ENCODE data around the gene CRMP1.

CRMP1 gene

GRCh38 chr4:5893004-5893580, at the start of gene CRMP1:
Gene CRMP1 (minus strand): TSS chr4:5893086. CDS start chr4:5892969, 117 bp downstream.
- no peak within 1 kb of the TSS for H3K9ac ChIP-seq (ENCODE audit: low read length)

DNA sequence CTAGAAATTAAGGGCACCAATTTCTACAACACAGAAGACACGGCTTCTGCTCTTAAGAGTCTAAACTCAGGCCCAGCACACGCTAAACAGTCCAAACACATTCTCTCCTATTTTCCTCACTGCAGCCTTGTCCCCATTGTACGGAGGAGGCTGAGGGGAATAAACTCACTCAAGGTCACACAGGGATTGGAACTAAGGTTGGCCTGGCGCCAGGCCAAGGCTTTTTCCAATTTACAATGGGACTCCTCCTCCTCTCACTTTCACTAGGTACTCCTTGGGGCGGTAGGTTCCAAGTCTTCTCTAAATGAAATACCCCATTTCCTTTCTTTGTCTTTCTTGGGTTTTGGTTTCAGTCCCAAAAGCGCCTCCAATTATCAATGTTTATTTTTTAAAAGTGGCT, 48.7 kb upstream of the CRMP1 start:
- Histone ChIP-seq H3K27ac (ENCODE audit: low read depth, low read length) (no peak overlapping the region), H3K4me3 (ENCODE audit: low read depth in 1 of 2, low read length in 2 of 2) (no peak overlapping the region), H3K9ac (ENCODE audit: low read length) (no peak overlapping the region), H3K9me3 (ENCODE audit: low read length) (no peaks in the 10 kb centered on the region), H3K27me3 (ENCODE audit: control insufficient read depth in 1 of 2, insufficient read depth in 2 of 2, low read length in 2 of 2) (no peaks in the 10 kb centered on the region), H3K36me3 (ENCODE audit: insufficient read depth, low read length) (no peaks in the 10 kb centered on the region), H3K4me1 (ENCODE audit: insufficient read depth, low read length) (no peaks in the 10 kb centered on the region)

More at GRCh38 chr4:5893004-5893580, at the start of gene CRMP1:
- Histone ChIP-seq H3K27me3 (ENCODE audit: control insufficient read depth in 1 of 2, insufficient read depth in 2 of 2, low read length in 2 of 2) (peaks cover 46 to 63% of the 10 kb centered on the region in 2 donors), H3K36me3 (ENCODE audit: insufficient read depth, low read length) (no peaks in the 10 kb centered on the region), H3K4me3 (ENCODE audit: low read depth in 1 of 2, low read length in 2 of 2) (no peak within 1 kb of the TSS), H3K27ac (ENCODE audit: low read depth, low read length) (no peak within 1 kb of the TSS), H3K4me1 (ENCODE audit: insufficient read depth, low read length) (no peaks in the 10 kb centered on the region), H3K9me3 (ENCODE audit: low read length) (peaks cover 5% of the 10 kb centered on the region)

DNA sequence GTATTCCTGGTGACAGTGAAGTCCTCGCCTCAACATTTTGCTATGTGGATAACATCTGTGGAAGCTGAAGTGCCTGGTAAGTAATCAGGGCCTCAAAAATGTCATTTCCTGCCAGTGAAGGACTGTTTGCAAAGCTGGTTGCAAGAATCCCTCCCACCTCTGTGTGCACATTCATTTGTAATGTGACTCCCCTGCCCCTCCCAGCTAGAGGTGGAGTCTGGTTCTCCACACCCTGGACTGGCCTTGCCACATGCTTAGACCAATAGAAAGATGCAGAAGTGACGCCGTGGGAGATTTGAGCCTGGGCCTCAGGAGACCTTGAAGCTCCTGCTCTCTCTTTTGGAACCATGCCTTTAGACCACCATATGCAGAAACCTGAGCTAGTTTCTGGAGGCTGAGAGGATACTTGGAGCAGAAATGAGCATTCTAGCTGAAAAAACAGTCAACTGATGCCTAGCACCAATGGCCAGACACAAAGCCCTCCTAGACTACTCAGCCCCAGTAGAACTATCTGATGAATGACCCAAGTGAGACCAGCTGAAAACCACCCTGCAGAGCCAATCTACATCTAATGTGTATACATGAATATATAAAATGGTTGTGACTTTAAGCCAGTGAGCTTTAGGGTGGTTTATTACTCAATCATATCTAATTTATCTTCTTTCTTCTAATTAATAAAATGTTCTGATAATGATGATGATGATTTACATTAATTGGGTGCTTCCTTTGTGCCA, 47.8 kb upstream of the CRMP1 start:
- no peaks in the 10 kb centered on the region for H3K27me3 ChIP-seq (ENCODE audit: control insufficient read depth in 1 of 2, insufficient read depth in 2 of 2, low read length in 2 of 2)
- no peaks in the 10 kb centered on the region for H3K4me1 ChIP-seq (ENCODE audit: insufficient read depth, low read length)
- no peaks in the 10 kb centered on the region for H3K9me3 ChIP-seq (ENCODE audit: low read length)
- H3K4me3 ChIP-seq (ENCODE audit: low read depth in 1 of 2, low read length in 2 of 2): no peak overlapping the region
- no peak overlapping the region for H3K9ac ChIP-seq (ENCODE audit: low read length)
- no peak overlapping the region for H3K27ac ChIP-seq (ENCODE audit: low read depth, low read length)
- no peaks in the 10 kb centered on the region for H3K36me3 ChIP-seq (ENCODE audit: insufficient read depth, low read length)

DNA sequence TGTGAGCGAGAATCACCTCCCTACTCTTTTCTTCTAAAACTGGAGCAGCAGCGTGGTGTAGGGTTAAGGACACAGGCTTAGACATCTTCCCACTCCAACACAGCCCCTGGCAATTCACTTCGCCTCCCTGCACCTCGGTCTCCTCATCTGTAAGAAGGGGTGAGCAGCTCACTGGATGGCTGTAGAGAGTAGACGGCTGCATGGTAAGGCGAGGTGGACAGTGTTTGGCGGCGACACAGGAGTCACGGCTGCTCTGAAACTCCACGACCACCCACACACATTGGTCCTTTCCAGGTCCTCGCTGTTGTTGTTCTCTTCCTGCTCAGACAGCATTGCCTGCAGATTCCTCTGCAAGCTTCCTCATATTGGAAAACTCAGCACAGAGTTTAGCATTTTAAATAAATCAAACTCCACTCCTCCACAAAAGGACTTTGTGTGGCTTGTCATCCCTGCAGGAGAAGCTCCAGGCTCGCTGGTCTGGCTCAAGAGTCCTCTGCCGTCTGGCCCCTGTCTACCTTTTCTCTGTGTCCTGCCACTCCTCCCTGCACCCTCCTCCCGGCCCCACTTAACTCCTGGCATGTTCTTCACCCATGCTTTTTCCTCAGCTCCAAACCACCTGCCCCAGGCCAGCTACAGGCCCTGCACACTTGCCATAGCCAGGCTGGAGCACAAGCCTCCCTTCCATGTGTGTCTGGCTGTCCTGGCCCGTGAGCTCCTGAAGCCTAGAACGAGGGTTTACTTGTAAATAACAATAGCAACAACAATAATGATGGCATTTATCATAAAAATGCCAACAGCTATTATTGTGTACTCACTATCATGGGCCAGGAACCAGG, 41.3 kb upstream of the CRMP1 start:
- no peak overlapping the region for H3K27ac ChIP-seq (ENCODE audit: low read depth, low read length)
- no peaks in the 10 kb centered on the region for H3K9me3 ChIP-seq (ENCODE audit: low read length)
- peaks cover 0 to 29% of the 10 kb centered on the region in 2 donors for H3K27me3 ChIP-seq (ENCODE audit: control insufficient read depth in 1 of 2, insufficient read depth in 2 of 2, low read length in 2 of 2)
- H3K36me3 ChIP-seq (ENCODE audit: insufficient read depth, low read length): no peaks in the 10 kb centered on the region
- no peak overlapping the region for H3K9ac ChIP-seq (ENCODE audit: low read length)
- H3K4me3 ChIP-seq (ENCODE audit: low read depth in 1 of 2, low read length in 2 of 2): no peak overlapping the region
- no peaks in the 10 kb centered on the region for H3K4me1 ChIP-seq (ENCODE audit: insufficient read depth, low read length)

DNA sequence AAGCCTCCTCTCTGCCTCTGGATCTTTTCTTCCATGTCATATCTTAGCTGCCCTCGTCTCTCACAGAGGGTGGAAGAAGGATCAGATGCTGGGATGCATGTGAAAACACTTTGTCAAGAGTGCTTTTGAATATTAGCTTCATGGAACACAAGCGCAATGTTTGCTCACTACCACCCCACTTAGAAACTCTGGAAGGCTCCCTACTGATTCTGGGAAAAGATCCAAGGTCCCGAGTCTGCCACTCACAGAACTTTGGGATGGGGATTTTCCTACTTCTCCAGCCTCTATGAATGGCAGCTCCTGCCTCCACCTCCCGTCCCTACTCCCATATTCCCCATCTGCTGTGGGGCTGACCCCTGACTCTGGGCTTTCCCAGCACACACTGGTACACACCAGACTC, 40.2 kb upstream of the CRMP1 start:
- Histone ChIP-seq H3K27ac (ENCODE audit: low read depth, low read length) (no peak overlapping the region), H3K27me3 (ENCODE audit: control insufficient read depth in 1 of 2, insufficient read depth in 2 of 2, low read length in 2 of 2) (peaks cover 0 to 29% of the 10 kb centered on the region in 2 donors), H3K9ac (ENCODE audit: low read length) (no peak overlapping the region), H3K36me3 (ENCODE audit: insufficient read depth, low read length) (no peaks in the 10 kb centered on the region), H3K4me3 (ENCODE audit: low read depth in 1 of 2, low read length in 2 of 2) (no peak overlapping the region), H3K9me3 (ENCODE audit: low read length) (no peaks in the 10 kb centered on the region), H3K4me1 (ENCODE audit: insufficient read depth, low read length) (no peaks in the 10 kb centered on the region)

DNA sequence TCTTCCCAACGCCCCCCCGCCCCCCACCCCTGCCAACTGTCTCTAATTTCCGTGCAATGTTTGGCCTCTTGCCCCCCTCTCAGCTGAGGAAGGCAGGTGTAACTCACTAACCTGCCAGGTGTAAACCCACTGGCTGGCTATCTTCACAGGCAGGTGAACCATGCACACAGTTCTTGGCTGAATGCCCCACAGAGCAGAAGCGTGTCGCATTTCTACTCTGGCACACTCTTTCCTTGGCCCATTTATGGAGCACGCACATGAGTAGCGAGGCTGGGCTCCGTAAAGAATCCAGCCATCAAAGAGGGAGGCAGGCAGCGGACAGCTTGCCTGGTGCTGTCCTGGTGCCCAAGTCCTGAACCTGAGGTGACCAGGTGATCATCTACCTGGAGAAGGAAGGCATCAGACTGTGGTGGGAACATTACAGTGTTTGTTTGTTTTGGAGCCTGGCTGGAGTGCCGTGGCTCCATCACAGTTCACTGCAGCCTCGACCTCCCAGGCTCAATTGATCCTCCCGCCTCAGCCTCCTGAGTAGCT, 39.2 kb upstream of the CRMP1 start:
- Histone ChIP-seq H3K27me3 (ENCODE audit: control insufficient read depth in 1 of 2, insufficient read depth in 2 of 2, low read length in 2 of 2) (peaks cover 0 to 29% of the 10 kb centered on the region in 2 donors), H3K9me3 (ENCODE audit: low read length) (no peaks in the 10 kb centered on the region), H3K36me3 (ENCODE audit: insufficient read depth, low read length) (no peaks in the 10 kb centered on the region)

GRCh38 chr4:5931526-5931925, 38.6 kb upstream of the CRMP1 start:
- H3K4me1 ChIP-seq (ENCODE audit: insufficient read depth, low read length): no peaks in the 10 kb centered on the region
- H3K36me3 ChIP-seq (ENCODE audit: insufficient read depth, low read length): no peaks in the 10 kb centered on the region
- no peak overlapping the region for H3K9ac ChIP-seq (ENCODE audit: low read length)
- peaks cover 0 to 29% of the 10 kb centered on the region in 2 donors for H3K27me3 ChIP-seq (ENCODE audit: control insufficient read depth in 1 of 2, insufficient read depth in 2 of 2, low read length in 2 of 2)
- no peak overlapping the region for H3K4me3 ChIP-seq (ENCODE audit: low read depth in 1 of 2, low read length in 2 of 2)
- H3K9me3 ChIP-seq (ENCODE audit: low read length): no peaks in the 10 kb centered on the region
- no peak overlapping the region for H3K27ac ChIP-seq (ENCODE audit: low read depth, low read length)

More for the DNA sequence above, 39.2 kb upstream of the CRMP1 start:
- Histone ChIP-seq H3K27ac (ENCODE audit: low read depth, low read length) (no peak overlapping the region), H3K4me1 (ENCODE audit: insufficient read depth, low read length) (no peaks in the 10 kb centered on the region), H3K4me3 (ENCODE audit: low read depth in 1 of 2, low read length in 2 of 2) (no peak overlapping the region), H3K9ac (ENCODE audit: low read length) (no peak overlapping the region)

DNA sequence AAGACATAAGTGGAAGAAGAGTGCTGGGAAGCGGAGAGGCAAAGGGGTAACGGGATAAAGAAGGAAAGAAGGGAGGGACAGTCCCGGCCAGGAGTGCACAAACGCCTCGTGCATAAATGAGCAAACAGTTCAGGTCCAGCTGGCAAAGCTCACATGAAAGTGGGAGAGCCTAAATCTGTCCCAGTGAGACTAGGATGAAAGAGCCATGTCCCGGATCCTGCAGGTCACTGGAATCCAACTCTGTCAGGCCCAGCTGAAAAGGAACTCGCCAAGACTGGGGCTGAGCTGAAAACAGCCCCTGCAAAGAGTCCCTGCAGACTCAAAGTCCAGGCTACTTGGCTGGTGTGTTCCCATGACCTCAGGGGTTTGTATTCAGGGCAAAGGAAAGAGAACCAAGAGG, 38.0 kb upstream of the CRMP1 start:
- Histone ChIP-seq H3K9ac (ENCODE audit: low read length) (no peak overlapping the region), H3K9me3 (ENCODE audit: low read length) (no peaks in the 10 kb centered on the region), H3K27me3 (ENCODE audit: control insufficient read depth in 1 of 2, insufficient read depth in 2 of 2, low read length in 2 of 2) (peaks cover 0 to 29% of the 10 kb centered on the region in 2 donors), H3K36me3 (ENCODE audit: insufficient read depth, low read length) (no peaks in the 10 kb centered on the region), H3K27ac (ENCODE audit: low read depth, low read length) (no peak overlapping the region), H3K4me3 (ENCODE audit: low read depth in 1 of 2, low read length in 2 of 2) (no peak overlapping the region), H3K4me1 (ENCODE audit: insufficient read depth, low read length) (no peaks in the 10 kb centered on the region)

GRCh38 chr4:5930456-5930855, 37.6 kb upstream of the CRMP1 start:
- no peak overlapping the region for H3K27ac ChIP-seq (ENCODE audit: low read depth, low read length)
- H3K4me3 ChIP-seq (ENCODE audit: low read depth in 1 of 2, low read length in 2 of 2): no peak overlapping the region
- H3K4me1 ChIP-seq (ENCODE audit: insufficient read depth, low read length): no peaks in the 10 kb centered on the region
- no peaks in the 10 kb centered on the region for H3K9me3 ChIP-seq (ENCODE audit: low read length)
- H3K36me3 ChIP-seq (ENCODE audit: insufficient read depth, low read length): no peaks in the 10 kb centered on the region
- H3K27me3 ChIP-seq (ENCODE audit: control insufficient read depth in 1 of 2, insufficient read depth in 2 of 2, low read length in 2 of 2): peaks cover 0 to 29% of the 10 kb centered on the region in 2 donors
- no peak overlapping the region for H3K9ac ChIP-seq (ENCODE audit: low read length)

DNA sequence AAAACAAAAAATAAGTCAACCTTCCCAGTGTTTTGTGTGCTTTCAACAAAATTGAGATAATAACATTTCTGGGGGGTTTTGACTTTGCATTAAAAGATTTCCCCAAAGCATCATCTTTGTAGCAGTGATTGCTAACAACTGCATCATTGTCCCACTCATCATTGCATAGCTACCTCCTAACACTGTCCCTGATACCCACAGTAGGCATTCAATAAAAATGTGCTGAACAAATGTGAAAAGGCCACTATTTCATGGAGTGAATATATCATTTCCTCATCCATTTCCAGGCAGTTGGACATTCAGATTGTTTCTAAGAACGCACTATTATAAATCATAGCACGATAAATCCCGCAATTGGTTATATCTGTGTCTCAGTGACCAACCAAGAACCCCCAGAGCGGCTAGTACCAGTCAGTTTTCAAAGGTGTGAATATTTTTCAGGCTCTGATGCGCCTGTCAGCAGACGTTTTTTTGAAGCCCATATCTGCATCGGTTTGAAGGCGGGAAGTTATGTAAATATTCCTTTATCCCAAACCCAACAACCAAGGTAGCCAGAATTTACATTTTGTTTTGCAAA, 36.0 kb upstream of the CRMP1 start:
- Histone ChIP-seq H3K9me3 (ENCODE audit: low read length) (no peaks in the 10 kb centered on the region), H3K4me1 (ENCODE audit: insufficient read depth, low read length) (no peaks in the 10 kb centered on the region), H3K4me3 (ENCODE audit: low read depth in 1 of 2, low read length in 2 of 2) (no peak overlapping the region), H3K27ac (ENCODE audit: low read depth, low read length) (no peak overlapping the region), H3K27me3 (ENCODE audit: control insufficient read depth in 1 of 2, insufficient read depth in 2 of 2, low read length in 2 of 2) (peaks cover 0 to 29% of the 10 kb centered on the region in 2 donors), H3K9ac (ENCODE audit: low read length) (no peak overlapping the region), H3K36me3 (ENCODE audit: insufficient read depth, low read length) (no peaks in the 10 kb centered on the region)

- no peaks in the 10 kb centered on the region for H3K9me3 ChIP-seq (ENCODE audit: low read length)
- no peak overlapping the region for H3K27ac ChIP-seq (ENCODE audit: low read depth, low read length)
- H3K36me3 ChIP-seq (ENCODE audit: insufficient read depth, low read length): no peaks in the 10 kb centered on the region
- H3K4me3 ChIP-seq (ENCODE audit: low read depth in 1 of 2, low read length in 2 of 2): no peak overlapping the region
- no peak overlapping the region for H3K9ac ChIP-seq (ENCODE audit: low read length)
- peaks cover 0 to 24% of the 10 kb centered on the region in 2 donors for H3K27me3 ChIP-seq (ENCODE audit: control insufficient read depth in 1 of 2, insufficient read depth in 2 of 2, low read length in 2 of 2)
- no peaks in the 10 kb centered on the region for H3K4me1 ChIP-seq (ENCODE audit: insufficient read depth, low read length)
Observed at GRCh38 chr4:5928274-5928673, 35.4 kb upstream of the CRMP1 start.

All from muscle layer of colon (tissue), 2 donors.